Astrocyte (in vitro differentiated cells and primary cell): Measurements from ENCODE around the gene ECM1.

Experiments used
- EZH2 ChIP-seq: IDR thresholded peaks from 2 replicates; pipeline ENCODE4 v1.6.1; 2012; ENCODE audit warnings: mild to moderate bottlenecking, low read length, inconsistent platforms; ENCODE audit not compliant: insufficient read depth
- TF ChIP-seq, protein P1 (sequence below): IDR thresholded peaks from 2 replicates; pipeline ENCODE4 v1.5.1; 2011; ENCODE audit warnings: low read depth, mild to moderate bottlenecking, inconsistent platforms, low read length, moderate library complexity; ENCODE audit not compliant: insufficient read depth

DNA sequence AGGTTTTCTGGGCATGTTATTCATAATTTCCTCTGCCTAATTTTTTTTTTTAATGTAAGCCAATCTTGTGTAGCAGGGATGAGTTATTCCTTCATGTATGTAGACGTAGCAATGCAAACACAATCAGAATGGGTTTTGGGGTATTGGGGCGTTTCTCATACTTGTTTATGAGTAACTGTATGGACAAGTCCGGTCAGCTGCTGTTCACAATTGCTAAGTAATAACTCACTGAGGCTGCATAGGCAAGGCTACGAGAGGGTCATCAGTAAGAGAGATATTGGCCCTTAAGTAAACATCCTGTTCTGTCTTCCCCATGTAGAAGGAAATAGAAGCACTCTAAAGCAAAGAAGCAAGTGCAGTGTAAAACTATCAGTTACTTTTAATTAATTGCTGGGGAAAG is 30.2 kb upstream of the ECM1 start:
- TF ChIP-seq, protein P1, sequence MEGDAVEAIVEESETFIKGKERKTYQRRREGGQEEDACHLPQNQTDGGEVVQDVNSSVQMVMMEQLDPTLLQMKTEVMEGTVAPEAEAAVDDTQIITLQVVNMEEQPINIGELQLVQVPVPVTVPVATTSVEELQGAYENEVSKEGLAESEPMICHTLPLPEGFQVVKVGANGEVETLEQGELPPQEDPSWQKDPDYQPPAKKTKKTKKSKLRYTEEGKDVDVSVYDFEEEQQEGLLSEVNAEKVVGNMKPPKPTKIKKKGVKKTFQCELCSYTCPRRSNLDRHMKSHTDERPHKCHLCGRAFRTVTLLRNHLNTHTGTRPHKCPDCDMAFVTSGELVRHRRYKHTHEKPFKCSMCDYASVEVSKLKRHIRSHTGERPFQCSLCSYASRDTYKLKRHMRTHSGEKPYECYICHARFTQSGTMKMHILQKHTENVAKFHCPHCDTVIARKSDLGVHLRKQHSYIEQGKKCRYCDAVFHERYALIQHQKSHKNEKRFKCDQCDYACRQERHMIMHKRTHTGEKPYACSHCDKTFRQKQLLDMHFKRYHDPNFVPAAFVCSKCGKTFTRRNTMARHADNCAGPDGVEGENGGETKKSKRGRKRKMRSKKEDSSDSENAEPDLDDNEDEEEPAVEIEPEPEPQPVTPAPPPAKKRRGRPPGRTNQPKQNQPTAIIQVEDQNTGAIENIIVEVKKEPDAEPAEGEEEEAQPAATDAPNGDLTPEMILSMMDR: no peak
- TF ChIP-seq EZH2: no peak
